Activated gamma-delta T cell treated with anti-CD3 and anti-CD28 coated beads, Interleukin-2, amount 50 U/mL, for 16 hours (primary cell): ENCODE results near the gene CHKA.

Experiments used
- DNase-seq: peaks from one replicate; pipeline ENCODE4 v3.0.0-alpha.2; 2020; ENCODE audit warnings: low read depth

CHKA gene

DNA sequence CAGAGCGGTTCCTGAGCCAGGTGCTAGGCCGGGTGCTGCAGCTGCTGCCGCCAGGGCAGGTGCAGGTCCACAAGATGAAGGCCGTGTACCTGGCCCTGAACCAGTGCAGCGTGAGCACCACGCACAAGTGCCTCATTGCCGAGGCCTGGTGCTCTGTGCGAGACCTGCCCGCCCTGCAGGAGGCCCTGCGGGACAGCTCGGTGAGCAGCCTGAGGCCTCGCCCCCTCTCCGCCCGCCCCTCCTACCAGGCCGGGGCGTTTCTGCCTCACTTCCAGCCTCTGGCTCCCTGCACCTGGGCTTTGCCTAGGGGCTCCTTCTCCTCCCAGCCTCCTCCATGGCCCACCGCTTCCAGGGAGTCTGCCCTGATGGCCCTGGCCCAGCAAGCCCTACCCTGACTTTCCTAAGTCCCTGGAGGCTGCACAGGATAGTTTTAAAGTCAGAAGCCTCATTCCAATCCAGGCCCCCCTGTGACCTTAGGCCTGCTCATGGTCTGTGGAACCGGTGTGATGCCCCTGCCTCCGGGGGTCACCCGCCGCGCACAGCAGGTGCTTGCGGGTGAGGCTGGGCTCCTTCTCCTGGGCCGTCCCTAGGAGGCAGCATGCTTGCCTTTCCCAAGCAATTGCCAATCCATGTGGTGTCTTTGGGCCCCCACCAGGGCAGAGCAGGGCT, 76.9 kb downstream of the CHKA start:
- DNase-seq: no peak

DNA sequence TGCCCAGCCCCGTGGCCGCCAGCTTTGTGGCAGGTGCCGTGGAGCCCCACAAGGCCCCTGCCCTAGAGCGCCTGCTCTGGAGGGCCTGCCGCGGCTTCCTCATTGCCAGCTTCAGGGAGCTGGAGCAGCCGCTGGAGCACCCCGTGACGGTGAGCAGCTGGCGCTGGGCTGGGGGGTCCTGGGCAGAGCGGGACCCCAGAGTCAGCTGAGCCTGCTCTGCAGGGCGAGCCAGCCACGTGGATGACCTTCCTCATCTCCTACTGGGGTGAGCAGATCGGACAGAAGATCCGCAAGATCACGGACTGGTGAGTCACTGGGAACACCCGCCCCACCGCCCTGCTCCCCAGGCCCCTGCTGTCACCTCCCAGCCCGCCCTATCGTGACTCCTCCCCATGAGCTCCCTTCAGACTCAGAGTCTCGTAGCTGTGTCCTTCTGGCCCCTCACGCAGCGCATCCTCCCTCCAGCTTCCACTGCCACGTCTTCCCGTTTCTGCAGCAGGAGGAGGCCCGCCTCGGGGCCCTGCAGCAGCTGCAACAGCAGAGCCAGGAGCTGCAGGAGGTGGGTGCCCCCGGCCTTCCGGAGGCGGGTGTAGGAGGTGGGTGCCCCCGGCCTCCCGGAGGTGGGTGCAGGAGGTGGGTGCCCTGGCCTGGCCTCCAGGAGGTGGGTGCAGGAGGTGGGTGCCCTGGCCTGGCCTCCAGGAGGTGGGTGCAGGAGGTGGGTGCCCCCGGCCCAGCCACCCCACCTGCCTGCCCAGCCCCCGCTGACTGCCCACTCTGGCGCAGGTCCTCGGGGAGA, 77.6 kb downstream of the CHKA start:
- DNase-seq: no peak

DNA sequence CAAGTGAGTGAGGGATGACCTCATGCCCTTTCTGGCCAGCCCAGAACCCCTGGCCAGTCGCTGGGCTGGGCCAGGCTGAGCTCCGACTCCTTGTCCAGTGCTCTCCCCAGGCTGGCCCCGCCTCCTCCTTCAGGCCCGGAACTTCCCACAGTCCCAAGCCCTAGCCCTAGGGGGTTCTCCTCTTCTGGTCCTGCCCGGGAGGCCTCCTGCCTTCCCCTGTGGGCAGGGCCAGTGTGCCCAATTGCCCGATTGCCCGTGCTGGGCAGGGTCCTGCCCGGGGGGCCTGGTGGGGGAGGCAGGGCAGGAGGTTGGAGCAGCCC, 78.2 kb downstream of the CHKA start:
- DNase-seq: no peak

DNA sequence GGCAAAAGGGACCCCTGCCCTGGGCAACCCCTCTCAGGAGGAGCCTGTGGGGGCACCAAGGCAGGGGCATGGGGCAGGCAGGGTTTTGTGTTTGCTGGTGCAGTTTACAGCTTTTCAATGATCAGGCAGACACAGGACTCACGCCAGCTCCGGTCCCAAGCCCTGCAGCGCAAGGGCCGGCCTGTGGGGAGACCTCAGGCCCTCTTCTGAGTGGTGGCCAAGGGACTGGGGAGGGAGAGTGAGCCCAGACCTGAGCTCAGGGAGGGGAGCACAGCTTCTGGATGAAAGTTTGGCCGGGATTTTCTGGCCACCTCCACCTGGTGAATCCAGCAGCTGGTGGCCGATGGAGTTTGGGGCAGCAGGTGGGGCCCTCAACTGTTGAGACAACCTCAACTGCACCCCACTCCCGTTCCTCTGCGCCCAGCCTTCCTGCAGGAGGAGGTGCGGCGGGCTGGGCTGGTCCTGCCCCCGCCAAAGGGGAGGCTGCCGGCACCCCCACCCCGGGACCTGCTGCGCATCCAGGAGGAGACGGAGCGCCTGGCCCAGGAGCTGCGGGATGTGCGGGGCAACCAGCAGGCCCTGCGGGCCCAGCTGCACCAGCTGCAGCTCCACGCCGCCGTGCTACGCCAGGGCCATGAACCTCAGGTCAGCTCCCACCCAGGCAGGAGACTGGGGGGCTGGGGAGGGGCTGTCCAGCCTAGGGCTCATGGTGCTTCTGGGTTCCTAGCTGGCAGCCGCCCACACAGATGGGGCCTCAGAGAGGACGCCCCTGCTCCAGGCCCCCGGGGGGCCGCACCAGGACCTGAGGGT, 78.8 kb downstream of the CHKA start:
- no peak for DNase-seq

DNA sequence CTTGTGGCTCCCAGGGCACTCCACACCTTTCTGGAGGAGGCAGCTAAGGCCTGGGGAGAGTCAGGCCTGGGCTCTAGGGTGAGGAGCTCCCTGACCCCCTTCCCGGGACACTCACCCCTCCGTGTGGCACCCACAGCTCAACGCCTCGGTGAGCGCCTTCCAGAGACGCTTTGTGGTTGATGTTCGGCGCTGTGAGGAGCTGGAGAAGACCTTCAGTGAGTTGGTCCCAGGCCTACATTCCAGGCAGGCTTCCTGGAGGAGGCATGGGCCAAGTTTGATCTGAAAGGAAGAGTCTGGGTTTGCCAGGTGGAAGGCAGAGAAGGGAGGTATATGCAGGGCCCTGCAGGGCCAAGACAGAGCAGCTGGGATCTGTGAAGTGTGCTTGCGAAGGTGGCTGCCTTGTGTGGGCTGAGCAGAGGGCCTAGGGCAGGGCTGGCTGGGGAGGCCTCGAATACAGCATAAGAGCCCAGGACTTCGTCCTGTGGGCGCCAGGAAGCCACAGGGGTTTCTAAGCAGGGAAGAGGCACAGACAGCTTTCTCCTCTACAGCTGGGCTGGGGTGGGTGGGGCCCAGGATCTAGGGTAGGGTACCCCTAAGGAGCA, 79.5 kb downstream of the CHKA start:
- no peak for DNase-seq

DNA sequence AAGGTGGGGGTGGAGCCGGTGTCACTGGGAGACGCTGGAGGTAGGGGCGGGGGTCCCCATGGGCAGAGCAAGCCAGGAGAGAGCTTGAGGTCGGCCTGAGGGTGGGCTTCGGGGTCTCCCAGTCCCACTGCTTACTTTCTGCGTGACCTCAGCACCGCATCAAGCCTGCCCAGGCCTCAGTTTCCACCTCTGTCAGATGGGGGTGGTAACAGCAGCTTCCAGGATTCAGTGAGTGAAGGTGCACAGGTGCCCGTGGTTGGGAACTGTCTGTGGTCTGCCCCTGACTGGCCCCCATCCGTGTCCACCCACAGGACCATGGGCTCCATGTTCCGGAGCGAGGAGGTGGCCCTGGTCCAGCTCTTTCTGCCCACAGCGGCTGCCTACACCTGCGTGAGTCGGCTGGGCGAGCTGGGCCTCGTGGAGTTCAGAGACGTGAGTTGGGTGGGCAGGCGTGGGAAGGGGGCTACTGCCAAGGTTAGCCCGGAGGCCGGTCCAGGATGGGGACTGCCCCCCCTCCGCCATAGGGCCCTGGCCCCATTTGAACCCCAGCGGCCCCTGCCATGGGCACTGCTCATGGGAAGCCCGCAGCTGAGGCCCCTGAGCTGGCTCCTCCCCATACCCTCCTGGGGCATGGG, 80.1 kb downstream of the CHKA start:
- DNase-seq: no peak

DNA sequence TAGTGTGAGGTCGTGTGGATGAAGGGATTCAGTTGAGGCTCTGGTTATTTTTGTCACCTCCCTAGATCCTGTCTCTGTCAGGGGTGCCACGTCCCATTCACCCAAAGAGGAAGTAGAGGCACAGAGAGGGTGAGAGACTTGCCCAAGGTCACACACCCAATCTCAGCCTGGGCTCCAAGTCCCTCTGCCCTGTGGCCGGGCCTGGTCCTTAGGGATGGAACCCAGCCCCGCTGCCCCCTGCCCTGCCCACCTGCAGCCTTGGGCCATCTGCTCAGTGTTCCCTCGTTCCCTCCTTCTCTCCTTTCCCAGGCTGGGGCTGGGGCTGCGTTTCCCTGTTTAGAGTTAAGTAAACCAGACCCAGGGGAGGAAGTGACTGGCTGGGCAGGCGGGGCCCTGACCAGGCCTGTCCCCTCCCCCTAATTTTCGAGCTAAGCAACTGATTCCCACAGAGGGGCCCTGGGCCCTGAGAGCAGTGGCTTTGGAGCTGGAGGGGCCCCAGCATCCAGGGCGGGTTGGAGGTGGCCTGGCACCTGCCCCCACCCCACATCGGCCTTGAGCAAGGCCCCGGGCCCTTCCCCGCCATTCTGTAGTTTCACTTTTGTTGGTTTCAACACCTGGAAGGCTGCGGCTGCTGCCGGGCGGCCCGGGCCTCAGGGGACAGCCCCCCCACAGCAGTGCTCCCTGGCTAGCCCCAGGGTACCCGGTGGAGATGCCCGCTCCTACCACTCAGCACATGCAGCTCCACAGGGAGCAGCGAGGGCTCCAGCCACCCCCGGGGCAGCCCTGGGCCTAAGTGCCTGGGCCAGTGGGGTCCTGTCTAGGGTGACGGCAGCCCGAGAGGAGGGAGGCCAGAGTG, 80.9 kb downstream of the CHKA start:
- peak; percentile 25 for DNase-seq

DNA sequence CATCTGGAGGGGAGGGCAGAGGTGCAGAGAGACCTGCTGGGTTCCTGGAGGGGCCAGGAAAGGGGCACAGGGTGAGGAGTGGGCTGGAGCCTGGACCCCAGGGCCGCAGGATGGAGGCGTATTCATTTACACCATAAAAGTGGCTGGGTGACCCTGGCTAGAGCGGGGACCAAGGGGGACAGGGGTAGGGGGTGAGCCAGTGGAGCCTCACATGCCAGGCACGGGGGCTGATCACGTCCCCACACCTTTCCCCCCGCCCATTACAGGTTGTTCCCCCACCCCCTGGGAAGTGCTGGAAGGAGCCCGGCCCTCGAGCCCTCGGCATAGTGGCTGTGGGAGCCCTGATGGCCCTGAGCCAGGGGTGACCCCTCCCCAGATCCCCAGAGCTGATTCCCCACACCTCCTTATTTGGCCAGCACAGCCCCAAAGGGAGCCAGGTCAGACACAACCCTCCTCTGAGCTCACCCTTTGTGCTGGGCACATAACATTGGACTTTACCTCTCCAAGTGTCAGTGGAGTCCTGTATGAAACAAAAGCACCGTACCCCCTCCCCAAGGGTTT, 81.6 kb downstream of the CHKA start:
- no peak for DNase-seq

DNA sequence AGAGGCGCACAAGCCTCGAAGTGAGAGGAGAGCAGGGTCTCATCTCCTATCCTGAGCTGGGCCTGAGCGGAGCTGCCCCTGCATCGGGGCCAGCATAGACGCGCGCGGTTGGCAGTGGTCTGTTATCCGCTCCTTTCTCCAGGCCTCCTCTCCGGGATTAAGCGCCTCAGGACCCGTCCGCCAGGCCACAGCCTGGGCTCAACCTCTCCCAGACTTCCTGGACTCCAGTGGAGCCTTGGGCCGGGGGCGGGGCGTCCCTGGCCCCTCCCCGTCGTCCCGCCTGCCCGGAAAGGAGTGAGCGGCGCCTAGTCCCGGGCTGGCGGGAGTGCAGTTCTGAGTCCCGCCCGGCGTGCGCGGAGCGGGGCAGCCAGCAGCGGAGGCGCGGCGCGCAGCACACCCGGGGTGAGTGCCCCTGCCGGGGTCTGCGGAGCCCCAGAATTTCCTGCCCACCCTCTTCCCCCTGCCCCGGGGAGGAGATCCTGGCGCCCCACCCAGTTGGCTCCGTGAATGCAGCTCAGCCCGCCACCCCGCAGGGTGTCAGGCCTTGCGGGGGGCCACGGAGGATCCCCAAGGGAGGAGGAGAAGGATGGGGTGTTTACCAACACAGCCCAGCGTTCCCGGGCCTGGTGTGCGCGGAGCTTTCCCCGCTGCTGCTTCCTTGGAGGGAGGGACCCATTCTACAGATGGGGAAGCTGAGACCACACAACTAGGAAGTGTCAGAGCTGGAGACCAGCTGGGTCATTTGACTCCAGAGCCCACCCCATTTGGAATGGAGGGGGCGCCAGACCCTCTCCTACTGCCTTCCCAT, 82.3 kb downstream of the CHKA start, which contains the start of gene TCIRG1:
Gene TCIRG1, plus strand, starts transcription at position 308 of the 808 bp plus-strand sequence. CDS start 2,247 bp downstream, outside the sequence.
- DNase-seq: peak; percentile 34

DNA sequence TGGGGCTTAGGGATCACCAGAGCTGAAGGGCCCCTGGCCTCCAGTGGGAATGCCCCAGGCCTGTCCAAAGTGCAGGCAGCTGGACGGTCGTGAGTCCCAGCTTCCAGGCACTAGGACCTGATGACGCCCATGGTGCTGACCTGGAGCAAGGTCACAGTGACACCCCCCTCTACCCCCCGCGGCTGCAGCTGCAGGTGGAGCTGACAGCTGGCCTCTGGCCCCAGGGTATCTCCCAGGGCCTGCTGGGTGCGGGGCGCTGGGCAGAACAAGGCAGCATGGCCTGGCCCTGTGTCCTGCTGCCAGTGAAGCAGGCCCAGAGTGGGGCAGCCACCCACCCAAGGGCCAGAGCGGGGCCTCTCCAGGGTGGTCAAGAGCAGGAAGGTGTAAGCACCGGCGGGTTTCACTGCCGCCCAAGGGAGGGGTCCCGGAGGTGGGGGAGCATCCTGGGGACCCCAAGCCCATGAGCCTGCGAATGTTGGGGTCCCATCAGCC, 82.9 kb downstream of the CHKA start:
- no peak for DNase-seq

DNA sequence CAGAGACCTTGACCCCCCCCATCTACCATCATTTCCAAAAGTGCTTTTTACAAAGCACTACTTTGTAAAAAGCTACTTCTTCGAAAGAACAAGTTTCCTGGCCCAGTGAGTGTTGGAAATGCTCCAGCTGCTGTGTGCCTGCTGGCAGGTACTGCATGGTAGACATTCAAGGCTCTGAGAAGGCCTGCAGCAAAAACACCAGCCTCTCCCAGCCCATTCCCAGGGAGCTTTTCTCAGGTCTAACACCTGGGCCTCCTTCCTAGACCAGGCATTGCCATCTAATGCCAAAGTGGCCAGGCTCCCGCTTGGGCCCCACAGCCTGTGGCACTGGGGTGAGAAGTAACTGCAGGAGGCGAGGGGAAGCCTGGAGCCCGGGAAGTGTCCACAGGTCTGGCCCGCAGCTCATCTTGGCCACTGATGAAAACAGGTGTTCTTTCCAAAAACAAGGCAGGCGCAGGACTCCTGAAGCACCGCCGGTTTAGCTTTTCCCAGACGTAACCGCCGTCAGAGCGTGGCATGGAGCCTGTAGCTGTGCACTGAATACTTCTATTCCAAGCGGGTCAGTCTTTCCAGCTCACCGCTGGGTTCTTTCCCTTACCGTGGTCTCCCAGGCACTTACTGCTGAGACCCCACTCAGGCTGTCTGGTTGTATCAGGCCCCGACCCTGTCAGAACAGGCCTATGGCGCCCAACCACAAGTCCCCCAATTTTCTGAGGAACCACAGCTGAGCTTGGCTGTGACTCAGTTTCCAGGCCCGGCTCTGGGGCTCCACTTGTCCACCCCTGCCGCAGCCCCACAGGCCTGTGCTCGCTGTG, 83.6 kb downstream of the CHKA start:
- DNase-seq: no peak

DNA sequence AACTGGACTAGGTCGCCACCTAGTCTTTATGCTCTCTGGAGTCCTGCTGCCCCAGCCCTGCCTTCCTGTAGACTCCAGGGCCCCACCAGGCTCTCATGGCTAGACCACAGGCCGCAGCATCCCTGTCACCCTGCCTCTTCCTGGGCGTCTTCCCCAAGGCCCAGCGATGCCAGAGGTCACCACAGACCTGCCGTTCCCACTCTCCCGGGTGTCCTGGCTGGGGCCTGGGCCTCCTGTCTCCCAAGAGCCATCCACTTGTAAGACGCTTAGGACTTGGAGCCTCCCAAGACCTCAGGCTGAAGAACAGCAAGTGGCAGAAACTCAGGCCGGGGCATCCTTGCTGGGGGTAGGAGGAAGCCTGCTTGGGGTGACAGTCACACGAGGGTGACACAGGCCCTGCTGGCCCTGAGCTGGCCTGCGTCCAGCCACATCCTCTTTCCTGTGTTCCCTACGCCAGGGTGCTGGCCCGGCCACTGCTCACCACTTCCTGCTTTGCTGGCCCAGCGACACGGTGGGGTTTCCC, 84.4 kb downstream of the CHKA start:
- DNase-seq: no peak

DNA sequence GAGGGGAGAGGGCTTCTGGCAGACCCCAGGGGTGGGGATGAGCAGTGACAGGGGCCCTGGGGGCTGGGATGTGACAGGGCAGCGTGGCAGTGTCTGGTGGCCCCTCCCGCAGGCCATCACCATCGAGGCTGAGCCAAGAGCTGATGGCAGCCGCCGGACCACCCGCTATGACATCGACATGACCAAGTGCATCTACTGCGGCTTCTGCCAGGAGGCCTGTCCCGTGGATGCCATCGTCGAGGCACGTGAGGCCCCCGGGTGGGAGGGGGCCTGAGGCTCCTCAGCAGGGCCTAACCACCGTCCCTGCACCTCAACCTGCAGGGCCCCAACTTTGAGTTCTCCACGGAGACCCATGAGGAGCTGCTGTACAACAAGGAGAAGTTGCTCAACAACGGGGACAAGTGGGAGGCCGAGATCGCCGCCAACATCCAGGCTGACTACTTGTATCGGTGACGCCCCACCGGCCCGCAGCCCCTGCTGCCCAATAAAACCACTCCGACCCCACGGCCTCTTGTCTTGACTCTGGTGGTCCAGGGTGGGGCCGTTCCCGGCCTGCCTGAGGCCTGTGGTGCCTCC, 85.0 kb downstream of the CHKA start:
- DNase-seq: no peak

DNA sequence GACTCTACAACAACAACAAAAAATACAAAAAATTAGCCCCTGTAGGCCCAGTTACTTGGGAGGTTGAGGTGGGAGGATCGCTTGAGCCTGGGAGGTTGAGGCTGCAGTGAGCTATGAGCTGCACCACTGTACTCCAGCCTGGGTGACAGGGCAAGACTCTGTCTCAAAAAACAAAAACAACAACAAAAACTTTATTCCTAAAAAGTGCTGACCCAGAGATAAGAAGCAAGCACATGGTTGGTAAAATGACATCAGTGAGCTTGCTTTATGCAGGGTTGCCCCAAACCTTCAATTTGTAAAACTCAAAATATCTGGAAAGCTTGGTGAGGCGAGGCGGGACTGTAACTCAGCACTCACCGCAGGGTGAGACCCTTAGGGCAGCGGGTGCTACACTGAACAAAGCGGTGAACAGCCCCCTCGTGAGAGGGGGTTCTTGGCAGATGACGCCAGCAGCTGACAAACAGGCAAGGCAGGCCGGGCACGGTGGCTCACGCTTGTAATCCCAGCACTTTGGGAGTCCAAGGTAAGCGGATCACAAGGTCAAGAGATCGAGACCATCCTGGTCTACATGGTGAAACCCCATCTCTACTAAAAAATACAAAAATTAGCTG, 85.8 kb downstream of the CHKA start:
- no peak for DNase-seq

DNA sequence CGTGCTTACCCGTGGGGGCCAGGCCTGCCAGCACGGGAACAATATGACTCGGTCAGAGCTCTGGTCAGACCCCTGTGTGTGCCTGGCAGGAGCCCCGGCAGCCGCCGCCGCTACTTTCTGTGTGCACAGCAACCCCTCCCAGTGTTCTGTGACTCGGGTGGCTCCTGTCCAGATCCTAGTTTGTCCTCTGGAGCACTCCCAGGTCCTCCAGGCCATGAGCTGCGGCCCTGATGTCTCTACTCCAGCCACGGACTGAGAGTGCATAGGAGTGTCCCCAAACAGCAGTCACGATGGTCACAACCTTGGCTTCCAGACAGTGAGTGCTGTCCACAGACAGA, 87.5 kb downstream of the CHKA start:
- no peak for DNase-seq

DNA sequence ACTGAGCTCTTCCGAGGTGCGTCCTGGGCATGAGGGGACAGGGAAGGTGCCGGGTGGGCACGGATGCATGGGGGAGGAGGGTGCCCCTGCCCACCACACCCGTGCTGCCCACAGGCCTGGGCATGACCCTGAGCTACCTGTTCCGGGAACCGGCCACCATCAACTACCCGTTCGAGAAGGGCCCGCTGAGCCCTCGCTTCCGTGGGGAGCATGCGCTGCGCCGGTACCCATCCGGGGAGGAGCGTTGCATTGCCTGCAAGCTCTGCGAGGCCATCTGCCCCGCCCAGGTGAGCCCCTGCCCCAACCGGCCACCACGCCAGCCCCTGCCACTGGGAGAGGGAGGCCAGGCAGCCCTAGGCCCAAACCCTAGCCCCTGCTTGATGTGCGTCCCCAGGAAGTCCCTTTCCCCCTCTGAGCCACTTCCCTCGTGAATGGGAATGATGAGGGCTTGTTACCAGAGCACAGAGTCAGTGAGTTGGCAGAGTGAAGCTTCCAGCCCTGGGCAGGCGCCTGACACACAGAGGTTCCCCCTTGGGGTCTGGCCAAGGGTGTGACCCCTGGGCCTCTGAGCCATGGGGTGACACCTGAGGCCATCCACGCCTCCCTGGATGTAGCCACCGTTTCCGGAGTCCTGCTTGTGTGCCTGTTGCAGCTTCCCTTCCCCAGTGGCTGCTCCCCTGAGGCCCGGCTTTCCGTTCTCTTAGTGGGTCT, 88.0 kb downstream of the CHKA start:
- no peak for DNase-seq

DNA sequence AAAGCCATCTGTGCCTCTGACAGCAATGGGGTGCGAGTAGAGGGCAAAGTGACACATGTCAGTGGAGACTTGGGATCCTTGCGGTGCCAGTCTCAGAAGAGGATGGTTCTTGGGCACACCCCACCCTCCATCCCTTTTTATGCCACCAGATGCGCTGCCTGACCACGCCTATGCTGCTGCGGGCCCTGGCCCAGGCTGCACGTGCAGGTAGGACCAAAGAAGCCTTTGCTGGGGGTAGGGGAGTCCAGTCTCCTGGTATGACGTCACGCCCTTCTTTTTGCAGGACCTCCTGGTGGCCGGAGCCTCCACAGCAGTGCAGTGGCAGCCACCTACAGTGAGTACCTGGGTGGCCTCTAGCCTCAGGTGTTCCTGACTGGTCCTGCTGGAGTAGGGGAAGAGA, 89.2 kb downstream of the CHKA start:
- no peak for DNase-seq
